GM10266 (cell line): ENCODE results near the gene PYM1.

ENCODE experiments used
- DNase-seq: peaks from one replicate; pipeline ENCODE4 v3.0.0; 2012; ENCODE audit errors: extremely low spot score
- CTCF ChIP-seq: IDR thresholded peaks from 2 replicates; pipeline ENCODE4 v1.5.1; 2012; ENCODE audit warnings: mild to moderate bottlenecking, low read depth; ENCODE audit not compliant: control insufficient read depth, insufficient read depth; ENCODE audit errors: missing control alignments

Gene PYM1

GRCh38 chr12:55927588-55928502 lies at the start of gene PYM1:
Gene PYM1 (minus strand): TSS chr12:55927894. CDS start chr12:55927761, 133 bp downstream.
- peak; percentile 83 for DNase-seq

GRCh38 chr12:55974308-55974730 lies 46.6 kb upstream of the PYM1 start:
- DNase-seq, result peak; percentile 32
- TF ChIP-seq CTCF, result no peak

More at GRCh38 chr12:55927588-55928502, at the start of gene PYM1:
- no peak for TF ChIP-seq CTCF

GRCh38 chr12:55973599-55974307 lies 46.1 kb upstream of the PYM1 start, which contains the start of gene RAB5B:
Gene RAB5B (plus strand): TSS chr12:55974078. CDS start chr12:55986961, 12,883 bp downstream.
- DNase-seq, result peak; percentile 92
- TF ChIP-seq CTCF, result no peak

GRCh38 chr12:55972911-55973598 lies 45.4 kb upstream of the PYM1 start:
- DNase-seq, result no peak

GRCh38 chr12:55972456-55972855 lies 44.8 kb upstream of the PYM1 start:
- no peak for DNase-seq
- TF ChIP-seq CTCF, result no peak

More at GRCh38 chr12:55972911-55973598, 45.4 kb upstream of the PYM1 start:
- TF ChIP-seq CTCF, result no peak

GRCh38 chr12:55972042-55972441 lies 44.3 kb upstream of the PYM1 start:
- no peak for TF ChIP-seq CTCF
- no peak for DNase-seq
